Mucosa of descending colon (tissue), 3 donors: Measurements from ENCODE around the gene PTPRE. TPM values are rescaled to one million over a fixed set of nuclear protein-coding genes. Genes with fewer than 3 reads are reported as not detected.

Experiments used
- ATAC-seq: fragments of 200-7000 bp; cut with Tn5 transposase; one replicate; pipeline ENCODE4 v1.9.1; 2020; ENCODE audit warnings: mild to moderate bottlenecking, moderate library complexity
- DNase-seq, 3 donors: peaks; one replicate each; pipeline ENCODE4 v3.0.0-alpha.2; 2020
- H3K36me3 ChIP-seq: fragments of 200-600 bp; one replicate; pipeline ENCODE4 v1.8.0; 2021; ENCODE audit warnings: low read depth, mild to moderate bottlenecking
- H3K4me1 ChIP-seq: fragments of 200-600 bp; one replicate; pipeline ENCODE4 v1.8.0; 2021; ENCODE audit warnings: low read depth, mild to moderate bottlenecking
- H3K4me3 ChIP-seq: fragments of 200-600 bp; one replicate; pipeline ENCODE4 v1.8.0; 2021; ENCODE audit warnings: mild to moderate bottlenecking
- H3K9me3 ChIP-seq: fragments of 200-600 bp; one replicate; pipeline ENCODE4 v1.8.0; 2021; ENCODE audit warnings: mild to moderate bottlenecking
- CTCF ChIP-seq: fragments of 200-600 bp; IDR thresholded peaks from one replicate; pipeline ENCODE4 v1.8.0; 2022; ENCODE audit warnings: antibody characterized with exemption, mild to moderate bottlenecking
- intact Hi-C, 2 donors: fragments of 100-400 bp; cut with DNase I in 1 of 2; cut with micrococcal nuclease in 1 of 2; formaldehyde crosslinking; loops; one replicate each; pipeline versions ENCODE4 v1.11.0 to v1.11.1; 2022; cut with DNase I, micrococcal nuclease
- total RNA-seq, 3 donors: library from RNA; stranded (reverse); fragmentation: NEBNext Ultra II Directional in 2 of 3; extraction: Animal tissue kit (Norgen Biotek cat#: 25700) in 2 of 3; gene quantifications; one replicate each; pipeline versions ENCODE4 v1.2.1 to v1.2.4, GENCODE V29; 2021 to 2023
- donor health status: DM: no; HTN: no; CAD: no; lungs with moderate emphysema.
- donor health status: DM: no; HTN: no; CAD: no.
- donor health status: DM: no; HTN: yes; CAD: no.

Gene PTPRE
- total RNA-seq, 3 donors from 2014 or later, result 28.8 to 33.6 (median 32.5) TPM

GRCh38 chr10:128043259-128044045 is 136.5 kb downstream of the PTPRE start:
- ATAC-seq (no peak), DNase-seq (no peak)
- no peak overlapping the region for H3K4me3 ChIP-seq
- H3K9me3 ChIP-seq, result no peaks in the 10 kb centered on the region
- intact Hi-C loops, result no loop called here
- H3K36me3 ChIP-seq, result no peaks in the 10 kb centered on the region
- H3K4me1 ChIP-seq, result peaks cover 16% of the 10 kb centered on the region
- no peak for TF ChIP-seq CTCF

GRCh38 chr10:128044186-128044585 is 137.3 kb downstream of the PTPRE start:
- intact Hi-C loops, result no loop called here

GRCh38 chr10:128044961-128045832 is 138.3 kb downstream of the PTPRE start:
- H3K36me3 ChIP-seq, result no peaks in the 10 kb centered on the region
- H3K4me1 ChIP-seq, result peaks cover 16% of the 10 kb centered on the region
- intact Hi-C loops, result no loop called here
- no peak overlapping the region for H3K4me3 ChIP-seq
- H3K9me3 ChIP-seq, result no peaks in the 10 kb centered on the region
- no peak for DNase-seq
- no peak for TF ChIP-seq CTCF
- ATAC-seq, result no peak

More at GRCh38 chr10:128044186-128044585, 137.3 kb downstream of the PTPRE start:
- no peaks in the 10 kb centered on the region for H3K9me3 ChIP-seq
- no peak overlapping the region for H3K4me3 ChIP-seq
- no peak for TF ChIP-seq CTCF
- H3K36me3 ChIP-seq, result no peaks in the 10 kb centered on the region
- H3K4me1 ChIP-seq, result peaks cover 16% of the 10 kb centered on the region
- ATAC-seq (no peak), DNase-seq (no peak)

DNA sequence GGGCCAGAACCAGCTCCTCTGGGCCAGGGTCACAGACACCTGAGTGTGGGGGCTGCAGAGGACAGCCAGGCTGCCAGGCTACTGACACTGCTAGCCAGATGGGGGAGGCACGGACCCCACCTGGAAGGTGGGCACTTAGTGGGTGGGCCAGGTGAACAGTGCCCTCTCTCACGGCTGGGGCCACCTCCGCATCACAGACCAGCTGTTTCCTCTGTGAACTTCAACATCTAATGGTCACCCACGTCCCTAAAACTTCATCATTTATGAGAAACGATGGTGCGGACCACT is 138.9 kb downstream of the PTPRE start:
- H3K4me1 ChIP-seq, result peaks cover 16% of the 10 kb centered on the region
- TF ChIP-seq CTCF, result no peak
- no peaks in the 10 kb centered on the region for H3K9me3 ChIP-seq
- DNase-seq (peak in 1 of 3 donors; percentile 50), ATAC-seq (no peak)
- no peak overlapping the region for H3K4me3 ChIP-seq
- no peaks in the 10 kb centered on the region for H3K36me3 ChIP-seq
- intact Hi-C loops, result no loop called here

DNA sequence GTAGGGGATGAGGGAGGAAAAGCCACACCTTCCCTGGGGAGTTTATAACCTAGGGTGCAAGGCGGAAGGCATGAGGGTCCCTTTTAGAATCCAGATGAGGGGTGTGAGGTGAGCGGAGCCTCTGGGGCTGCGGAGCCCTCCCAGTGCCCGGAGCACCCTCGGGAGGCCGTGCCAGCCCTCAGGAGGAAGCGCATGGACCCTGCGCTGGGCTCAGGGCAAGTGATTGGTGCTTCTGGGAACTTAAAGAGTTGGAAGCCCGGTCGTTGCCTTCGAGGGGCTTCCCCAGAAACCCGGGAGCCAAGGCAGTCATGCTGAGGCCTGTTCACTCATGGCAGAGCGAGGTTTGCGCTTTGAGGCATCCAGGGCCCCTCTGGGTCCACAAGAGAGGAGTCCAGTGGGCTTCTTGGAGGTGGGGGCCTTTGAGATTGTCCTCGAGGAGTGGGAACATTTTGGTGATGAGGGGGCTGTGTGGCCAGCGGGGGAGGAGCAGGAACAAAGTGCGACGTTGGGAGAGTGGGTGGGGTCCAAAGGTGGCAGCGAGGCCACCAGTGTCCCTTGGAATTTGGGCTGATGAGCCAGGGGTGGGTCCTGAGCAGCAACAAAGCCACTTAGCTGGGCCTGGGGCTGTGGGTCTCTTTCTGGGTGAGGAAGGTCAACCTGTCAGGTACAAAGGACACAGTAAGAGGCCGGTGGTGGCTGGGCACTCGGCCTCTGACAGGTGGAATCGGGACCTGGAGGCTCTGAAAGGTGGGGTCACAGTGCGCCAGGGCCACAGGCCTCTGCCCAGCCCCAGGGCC is 139.5 kb downstream of the PTPRE start:
- Histone ChIP-seq H3K4me1 (peaks cover 16% of the 10 kb centered on the region), H3K4me3 (no peak overlapping the region), H3K9me3 (no peaks in the 10 kb centered on the region), H3K36me3 (no peaks in the 10 kb centered on the region)
- intact Hi-C loops, result no loop called here
- DNase-seq (peak in 1 of 3 donors; percentile 39), ATAC-seq (no peak)
- TF ChIP-seq CTCF, result no peak
